ENCODE data around the gene ESYT3. TPM values are rescaled to one million over a fixed set of nuclear protein-coding genes. Genes with fewer than 3 reads are reported as not detected.
A peak's percentile ranks its signal among the peaks of the same experiment; 100 is the strongest.

The ESYT3 gene
- total RNA-seq, 4 donors from 2014 or later = 1.4 to 30.8 (median 4.9) TPM

GRCh38 chr3:138442433-138442832, 8.0 kb downstream of the ESYT3 start:
- TF ChIP-seq POLR2A (IDR thresholded peaks at IDR 0.05) = no peak
- TF ChIP-seq CTCF (IDR thresholded peaks at IDR 0.05) = no peak
- no peak for DNase-seq
- no peaks in the 10 kb centered on the region for H3K36me3 ChIP-seq
- no peak overlapping the region for H3K4me3 ChIP-seq
- no peaks in the 10 kb centered on the region for H3K9me3 ChIP-seq
- intact Hi-C loops (cut with DNase I; ENCODE audit: low total_unique reads) = no loop called here
- H3K4me1 ChIP-seq = no peaks in the 10 kb centered on the region
- no peaks in the 10 kb centered on the region for H3K27me3 ChIP-seq
- no peak overlapping the region for H3K27ac ChIP-seq

GRCh38 chr3:138443091-138443490, 8.7 kb downstream of the ESYT3 start:
- no peak overlapping the region for H3K27ac ChIP-seq
- no peak overlapping the region for H3K4me3 ChIP-seq
- H3K4me1 ChIP-seq = no peaks in the 10 kb centered on the region
- H3K9me3 ChIP-seq = no peaks in the 10 kb centered on the region
- DNase-seq = no peak
- no peaks in the 10 kb centered on the region for H3K36me3 ChIP-seq
- no peak for TF ChIP-seq CTCF (IDR thresholded peaks at IDR 0.05)
- no peak for TF ChIP-seq POLR2A (IDR thresholded peaks at IDR 0.05)
- H3K27me3 ChIP-seq = no peaks in the 10 kb centered on the region
- intact Hi-C loops (cut with DNase I; ENCODE audit: low total_unique reads) = no loop called here

GRCh38 chr3:138443521-138444503, 9.4 kb downstream of the ESYT3 start:
- H3K36me3 ChIP-seq = no peaks in the 10 kb centered on the region
- intact Hi-C loops (cut with DNase I; ENCODE audit: low total_unique reads) = no loop called here
- no peak overlapping the region for H3K27ac ChIP-seq
- H3K27me3 ChIP-seq = no peaks in the 10 kb centered on the region
- H3K4me1 ChIP-seq = no peaks in the 10 kb centered on the region
- no peak for DNase-seq
- H3K9me3 ChIP-seq = no peaks in the 10 kb centered on the region
- H3K4me3 ChIP-seq = no peak overlapping the region
- no peak for TF ChIP-seq CTCF (IDR thresholded peaks at IDR 0.05)
- TF ChIP-seq POLR2A (IDR thresholded peaks at IDR 0.05) = no peak

GRCh38 chr3:138445236-138445635, 10.8 kb downstream of the ESYT3 start:
- Histone ChIP-seq H3K9me3 (no peaks in the 10 kb centered on the region), H3K4me1 (no peaks in the 10 kb centered on the region), H3K27me3 (no peaks in the 10 kb centered on the region), H3K36me3 (no peaks in the 10 kb centered on the region), H3K27ac (no peak overlapping the region), H3K4me3 (no peak overlapping the region)
- intact Hi-C loops (cut with DNase I; ENCODE audit: low total_unique reads) = no loop called here
- TF ChIP-seq CTCF (IDR thresholded peaks at IDR 0.05) (no peak), POLR2A (IDR thresholded peaks at IDR 0.05) (no peak)
- DNase-seq = no peak

- Histone ChIP-seq H3K36me3 (no peaks in the 10 kb centered on the region), H3K27me3 (no peaks in the 10 kb centered on the region), H3K9me3 (no peaks in the 10 kb centered on the region), H3K4me1 (no peaks in the 10 kb centered on the region), H3K27ac (no peak overlapping the region), H3K4me3 (no peak overlapping the region)
- TF ChIP-seq CTCF (IDR thresholded peaks at IDR 0.05) (no peak), POLR2A (IDR thresholded peaks at IDR 0.05) (no peak)
- DNase-seq = peak in 1 of 2 donors; percentile 1
- intact Hi-C loops (cut with DNase I; ENCODE audit: low total_unique reads) = no loop called here
Measured at GRCh38 chr3:138445654-138446053, 11.2 kb downstream of the ESYT3 start.

Data from uterus (tissue), 4 donors.